ENCODE measurements around the gene CUL3.

DNA sequence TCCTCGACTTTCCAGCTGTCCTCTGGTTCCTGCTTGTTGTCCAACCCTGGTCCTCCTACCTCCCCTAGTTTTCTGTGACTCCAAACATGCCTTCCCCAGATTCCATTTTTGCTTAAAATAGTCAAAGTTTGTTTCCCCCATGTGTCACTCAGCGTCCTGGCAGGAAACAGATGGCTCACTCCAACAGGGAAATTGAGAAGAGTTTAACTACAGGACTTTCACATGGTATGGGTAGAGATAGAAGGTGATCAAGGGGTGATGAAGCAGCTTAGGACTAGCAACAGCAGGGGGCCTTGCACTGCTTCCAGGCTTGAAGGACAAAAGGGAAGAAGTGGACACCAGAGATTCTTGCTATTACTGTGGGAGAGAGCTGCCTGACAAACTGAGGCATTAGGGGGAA lies 6.1 kb upstream of the CUL3 start:
- TF ChIP-seq, protein P1, sequence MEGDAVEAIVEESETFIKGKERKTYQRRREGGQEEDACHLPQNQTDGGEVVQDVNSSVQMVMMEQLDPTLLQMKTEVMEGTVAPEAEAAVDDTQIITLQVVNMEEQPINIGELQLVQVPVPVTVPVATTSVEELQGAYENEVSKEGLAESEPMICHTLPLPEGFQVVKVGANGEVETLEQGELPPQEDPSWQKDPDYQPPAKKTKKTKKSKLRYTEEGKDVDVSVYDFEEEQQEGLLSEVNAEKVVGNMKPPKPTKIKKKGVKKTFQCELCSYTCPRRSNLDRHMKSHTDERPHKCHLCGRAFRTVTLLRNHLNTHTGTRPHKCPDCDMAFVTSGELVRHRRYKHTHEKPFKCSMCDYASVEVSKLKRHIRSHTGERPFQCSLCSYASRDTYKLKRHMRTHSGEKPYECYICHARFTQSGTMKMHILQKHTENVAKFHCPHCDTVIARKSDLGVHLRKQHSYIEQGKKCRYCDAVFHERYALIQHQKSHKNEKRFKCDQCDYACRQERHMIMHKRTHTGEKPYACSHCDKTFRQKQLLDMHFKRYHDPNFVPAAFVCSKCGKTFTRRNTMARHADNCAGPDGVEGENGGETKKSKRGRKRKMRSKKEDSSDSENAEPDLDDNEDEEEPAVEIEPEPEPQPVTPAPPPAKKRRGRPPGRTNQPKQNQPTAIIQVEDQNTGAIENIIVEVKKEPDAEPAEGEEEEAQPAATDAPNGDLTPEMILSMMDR (IDR thresholded peaks at IDR 0.05; ENCODE audit: insufficient read depth, low read length, poor library complexity, severe bottlenecking) = no peak
- no peak for TF ChIP-seq EZH2phosphoT487 (conservative IDR thresholded peaks at IDR 0.05; ENCODE audit: low read length)
